Fibroblast of pulmonary artery (primary cell): ENCODE results near the gene MRPL4.
A peak's percentile ranks its signal among the peaks of the same experiment; 100 is the strongest.

Source experiments
- DNase-seq: peaks from one replicate; pipeline ENCODE4 v3.0.0-alpha.2; 2010; ENCODE audit warnings: low read depth
- H3K4me3 ChIP-seq: replicated peaks from 2 replicates; pipeline ENCODE4 v1.5.1; 2011; ENCODE audit warnings: low read depth, mild to moderate bottlenecking, control low read depth, low read length, moderate library complexity
- TF ChIP-seq, protein P1 (sequence below): IDR thresholded peaks from 2 replicates; pipeline ENCODE4 v1.5.1; 2011; ENCODE audit warnings: mild to moderate bottlenecking, control low read depth, low read length, inconsistent platforms; ENCODE audit errors: missing control alignments

MRPL4 gene

DNA sequence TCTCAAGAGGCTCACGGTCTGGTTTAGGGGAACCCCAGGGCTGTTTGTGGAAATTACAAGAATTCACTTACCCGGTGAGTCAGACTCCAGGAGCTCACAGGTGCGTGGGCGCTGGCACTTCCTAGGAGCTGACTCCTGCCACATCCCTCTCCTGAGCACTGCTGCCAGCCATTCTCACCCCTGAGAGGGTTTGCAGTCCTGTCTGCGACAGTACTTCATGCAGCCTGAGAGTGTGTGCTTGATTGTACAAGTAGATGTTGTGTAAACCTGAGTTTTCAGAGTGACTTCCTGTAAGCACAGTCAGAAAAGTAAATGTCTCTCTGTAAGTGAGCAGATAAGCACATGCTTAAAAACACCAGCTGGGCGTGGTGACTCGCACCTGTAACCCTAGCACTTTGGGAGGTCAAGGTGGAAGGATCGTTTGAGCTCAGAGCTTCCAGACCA, 8.1 kb downstream of the MRPL4 start:
- H3K4me3 ChIP-seq, result no peak overlapping the region
- no peak for DNase-seq
- TF ChIP-seq, protein P1, sequence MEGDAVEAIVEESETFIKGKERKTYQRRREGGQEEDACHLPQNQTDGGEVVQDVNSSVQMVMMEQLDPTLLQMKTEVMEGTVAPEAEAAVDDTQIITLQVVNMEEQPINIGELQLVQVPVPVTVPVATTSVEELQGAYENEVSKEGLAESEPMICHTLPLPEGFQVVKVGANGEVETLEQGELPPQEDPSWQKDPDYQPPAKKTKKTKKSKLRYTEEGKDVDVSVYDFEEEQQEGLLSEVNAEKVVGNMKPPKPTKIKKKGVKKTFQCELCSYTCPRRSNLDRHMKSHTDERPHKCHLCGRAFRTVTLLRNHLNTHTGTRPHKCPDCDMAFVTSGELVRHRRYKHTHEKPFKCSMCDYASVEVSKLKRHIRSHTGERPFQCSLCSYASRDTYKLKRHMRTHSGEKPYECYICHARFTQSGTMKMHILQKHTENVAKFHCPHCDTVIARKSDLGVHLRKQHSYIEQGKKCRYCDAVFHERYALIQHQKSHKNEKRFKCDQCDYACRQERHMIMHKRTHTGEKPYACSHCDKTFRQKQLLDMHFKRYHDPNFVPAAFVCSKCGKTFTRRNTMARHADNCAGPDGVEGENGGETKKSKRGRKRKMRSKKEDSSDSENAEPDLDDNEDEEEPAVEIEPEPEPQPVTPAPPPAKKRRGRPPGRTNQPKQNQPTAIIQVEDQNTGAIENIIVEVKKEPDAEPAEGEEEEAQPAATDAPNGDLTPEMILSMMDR, result no peak

- TF ChIP-seq, protein P1, result no peak
- H3K4me3 ChIP-seq, result no peak overlapping the region
- DNase-seq, result peak; percentile 38
Measured at GRCh38 chr19:10262771-10263170, 10.8 kb downstream of the MRPL4 start.

- DNase-seq, result no peak
- H3K4me3 ChIP-seq, result no peak overlapping the region
- TF ChIP-seq, protein P1, result no peak
Measured at GRCh38 chr19:10266706-10267105, 14.7 kb downstream of the MRPL4 start.

DNA sequence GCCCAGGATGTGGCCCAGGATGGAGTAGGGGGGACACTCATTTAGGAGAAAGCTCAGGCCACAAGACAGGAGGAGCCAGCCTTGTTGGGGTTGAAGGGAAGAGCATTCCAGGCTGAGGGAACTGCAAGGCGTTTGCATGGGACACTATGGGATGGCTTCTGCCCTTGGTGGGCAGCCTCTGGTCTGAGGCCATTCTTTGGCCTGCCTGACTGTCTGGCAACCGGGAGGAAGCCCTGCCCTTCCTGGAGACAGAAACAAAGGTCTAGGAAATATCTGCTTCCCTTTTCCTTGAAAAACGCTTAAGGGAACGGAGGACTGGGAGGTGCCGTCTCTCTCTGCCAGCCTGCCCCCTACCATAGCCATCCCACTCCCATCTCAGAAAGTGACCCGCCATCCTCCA, 16.1 kb downstream of the MRPL4 start:
- no peak for DNase-seq
- H3K4me3 ChIP-seq, result no peak overlapping the region
- TF ChIP-seq, protein P1, result no peak

DNA sequence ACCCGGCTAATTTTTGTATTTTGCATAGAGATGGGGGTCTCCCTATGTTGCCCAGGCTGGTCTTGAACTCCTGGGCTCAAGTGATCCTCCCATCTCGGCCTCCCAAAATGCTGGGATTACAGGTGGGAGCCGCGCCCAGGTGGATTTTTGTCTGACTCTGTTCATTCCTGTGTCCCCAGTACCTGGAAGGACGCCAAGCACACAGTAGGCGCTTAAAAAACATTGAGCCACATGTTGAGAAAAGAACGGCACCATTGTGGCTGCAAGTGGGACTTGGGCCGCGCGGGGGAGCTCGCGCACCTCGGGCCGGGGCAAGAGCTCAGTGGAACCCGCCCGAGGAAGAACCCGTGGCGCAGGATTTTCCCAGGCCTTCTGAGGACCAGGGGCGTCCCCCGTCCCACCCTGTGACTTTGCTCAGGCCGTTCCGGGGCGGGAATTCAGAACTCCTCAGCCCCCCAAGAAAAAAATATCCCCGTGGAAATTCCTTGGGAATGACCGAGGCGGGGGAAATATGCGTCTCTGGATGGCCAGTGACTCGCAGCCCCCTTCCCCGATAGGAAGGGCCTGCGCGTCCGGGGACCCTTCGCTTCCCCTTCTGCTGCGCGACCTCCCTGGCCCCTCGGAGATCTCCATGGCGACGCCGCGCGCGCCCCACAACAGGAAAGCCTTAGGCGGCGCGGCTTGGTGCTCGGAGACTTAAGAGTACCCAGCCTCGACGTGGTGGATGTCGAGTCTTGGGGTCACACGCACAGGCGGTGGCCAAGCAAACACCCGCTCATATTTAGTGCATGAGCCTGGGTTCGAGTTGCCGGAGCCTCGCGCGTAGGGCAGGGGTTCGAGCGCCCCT, 17.5 kb downstream of the MRPL4 start:
- peak overlapping the region; percentile 85 for H3K4me3 ChIP-seq
- DNase-seq, result peak; percentile 87
- TF ChIP-seq, protein P1, result peak; percentile 85

DNA sequence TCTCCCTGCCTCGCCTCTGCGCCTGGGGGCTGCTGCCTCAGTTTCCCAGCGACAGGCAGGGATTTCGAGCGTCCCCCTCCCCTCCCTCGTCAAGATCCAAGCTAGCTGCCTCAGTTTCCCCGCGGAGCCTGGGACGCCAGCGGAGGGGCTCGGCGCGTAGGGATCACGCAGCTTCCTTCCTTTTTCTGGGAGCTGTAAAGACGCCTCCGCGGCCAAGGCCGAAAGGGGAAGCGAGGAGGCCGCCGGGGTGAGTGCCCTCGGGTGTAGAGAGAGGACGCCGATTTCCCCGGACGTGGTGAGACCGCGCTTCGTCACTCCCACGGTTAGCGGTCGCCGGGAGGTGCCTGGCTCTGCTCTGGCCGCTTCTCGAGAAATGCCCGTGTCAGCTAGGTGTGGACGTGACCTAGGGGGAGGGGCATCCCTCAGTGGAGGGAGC, 18.2 kb downstream of the MRPL4 start:
- TF ChIP-seq, protein P1, result no peak
- peak overlapping the region; percentile 85 for H3K4me3 ChIP-seq
- peak; percentile 53 for DNase-seq
